Thymus (tissue), 14 donors: Measurements from ENCODE around the gene GHRH. TPM values are rescaled to one million over a fixed set of nuclear protein-coding genes. Genes with fewer than 3 reads are reported as not detected.

Source experiments
- DNase-seq, 9 donors: peaks; one replicate each; pipeline ENCODE4 v3.0.0-alpha.2; 2013; ENCODE audit warnings: low spot score in 9 of 9, low read depth in 6 of 9, missing footprints in 1 of 9
- H3K27ac ChIP-seq, 2 donors: one replicate each; pipeline ENCODE4 v1.5.1; 2013; ENCODE audit warnings: control low read depth in 1 of 2, low read depth in 1 of 2, low read length in 1 of 2, mild to moderate bottlenecking in 1 of 2, moderate library complexity in 1 of 2
- H3K27me3 ChIP-seq, 2 donors: one replicate each; pipeline ENCODE4 v1.5.1; 2013; ENCODE audit warnings: low read length in 1 of 2; ENCODE audit not compliant: control insufficient read depth in 2 of 2, insufficient read depth in 1 of 2
- H3K36me3 ChIP-seq, 2 donors: one replicate each; pipeline ENCODE4 v1.5.1; 2013; ENCODE audit warnings: low read length in 1 of 2, mild to moderate bottlenecking in 1 of 2, moderate library complexity in 1 of 2; ENCODE audit not compliant: control insufficient read depth in 2 of 2, insufficient read depth in 2 of 2
- H3K4me1 ChIP-seq, 2 donors: one replicate each; pipeline ENCODE4 v1.5.1; 2013; ENCODE audit warnings: low read length in 2 of 2; ENCODE audit not compliant: control insufficient read depth in 2 of 2, insufficient read depth in 2 of 2
- H3K4me3 ChIP-seq, 2 donors: one replicate each; pipeline ENCODE4 v1.5.1; 2013; ENCODE audit warnings: low read length in 2 of 2, control low read depth in 1 of 2, mild to moderate bottlenecking in 1 of 2
- H3K9me3 ChIP-seq, 2 donors: one replicate each; pipeline ENCODE4 v1.5.1; 2013; ENCODE audit warnings: low read length in 1 of 2, mild to moderate bottlenecking in 1 of 2; ENCODE audit not compliant: control insufficient read depth in 2 of 2, insufficient read depth in 1 of 2
- WGBS: extraction: QIAGEN DNeasy Blood & Tissue Kit; methylation state at CpG from one replicate; pipeline ENCODE4 v1.1.7; 2013; 5-methylcytosine and 5-hydroxymethylcytosine counted together
- long read RNA-seq, 10 donors: transcript quantifications; one replicate each; lab custom pipeline, GENCODE V29; 2026
- polyA plus RNA-seq: library from polyadenylated mRNA; stranded (reverse); fragments of 200-250 nt; gene quantifications from one replicate; pipeline ENCODE4 v1.2.3, GENCODE V29; 2013
- total RNA-seq: library from RNA; stranded (reverse); fragments of 120-200 nt; gene quantifications from one replicate; pipeline ENCODE4 v1.2.4, GENCODE V29; 2013
- donor health status: healthy.

GHRH gene
- total RNA-seq (14.4 TPM), polyA plus RNA-seq (14.7 TPM)
- long read RNA-seq, donor 1: 0 reads
- long read RNA-seq, donor 2, partial matches to known transcripts: 0 of 4 reads
- long read RNA-seq, donor 2, other reads (novel, unspliced or antisense): 0 of 4 reads
- long read RNA-seq, donor 3, partial matches to known transcripts: 0 of 3 reads
- long read RNA-seq, donor 3, other reads (novel, unspliced or antisense): 0 of 3 reads
- long read RNA-seq, donor 4, partial matches to known transcripts: 0 of 3 reads
- long read RNA-seq, donor 4, other reads (novel, unspliced or antisense): 0 of 3 reads
- long read RNA-seq, donor 5, transcript GHRH-203 (5 exons, 570 nt): major isoform, 7 of 10 reads
- long read RNA-seq, donor 5, partial matches to known transcripts: 0 of 10 reads
- long read RNA-seq, donor 5, other reads (novel, unspliced or antisense): 0 of 10 reads
- long read RNA-seq, donor 6: 0 reads
- long read RNA-seq, donor 7, partial matches to known transcripts: 0 of 1 reads
- long read RNA-seq, donor 7, other reads (novel, unspliced or antisense): 0 of 1 reads
- long read RNA-seq, donor 8, partial matches to known transcripts: 0 of 1 reads
- long read RNA-seq, donor 8, other reads (novel, unspliced or antisense): 0 of 1 reads
- long read RNA-seq, donor 9, partial matches to known transcripts: 0 of 3 reads
- long read RNA-seq, donor 9, other reads (novel, unspliced or antisense): 0 of 3 reads
- long read RNA-seq, donor 10, partial matches to known transcripts: 0 of 4 reads
- long read RNA-seq, donor 10, other reads (novel, unspliced or antisense): 0 of 4 reads

GRCh38 chr20:37261714-37262113 is at the start of gene GHRH:
Gene GHRH, minus strand, starts transcription at chr20:37261814. Its CDS starts 4,925 bp downstream, at chr20:37256889.
- Histone ChIP-seq H3K9me3 (no peaks in the 10 kb centered on the region), H3K4me3 (no peak within 1 kb of the TSS), H3K4me1 (peaks cover 0 to 8% of the 10 kb centered on the region in 2 donors), H3K27me3 (peaks cover 0 to 2% of the 10 kb centered on the region in 2 donors), H3K36me3 (no peaks in the 10 kb centered on the region), H3K27ac (peak within 1 kb of the TSS in 1 of 2 donors; percentile 36)
- no peak for DNase-seq
- WGBS: 92% methylated on average over 9 of the region's 9 CpGs

GRCh38 chr20:37310951-37311350 is 49.3 kb upstream of the GHRH start:
- Histone ChIP-seq H3K27me3 (no peaks in the 10 kb centered on the region), H3K4me1 (peaks cover 5 to 19% of the 10 kb centered on the region in 2 donors), H3K4me3 (no peak overlapping the region), H3K9me3 (no peaks in the 10 kb centered on the region), H3K36me3 (peaks cover 39 to 47% of the 10 kb centered on the region in 2 donors), H3K27ac (no peak overlapping the region)
- DNase-seq: no peak
- WGBS: 98% methylated on average over 11 of the region's 11 CpGs

- H3K4me1 ChIP-seq: peaks cover 0 to 12% of the 10 kb centered on the region in 2 donors
- DNase-seq: no peak
- WGBS: 94% methylated on average over 16 of the region's 16 CpGs
- H3K4me3 ChIP-seq: no peak overlapping the region
- no peaks in the 10 kb centered on the region for H3K9me3 ChIP-seq
- no peak overlapping the region for H3K27ac ChIP-seq
- no peaks in the 10 kb centered on the region for H3K27me3 ChIP-seq
- H3K36me3 ChIP-seq: peaks cover 42 to 49% of the 10 kb centered on the region in 2 donors
Measured at GRCh38 chr20:37309936-37310590, 48.4 kb upstream of the GHRH start.

- H3K27ac ChIP-seq: no peak overlapping the region
- H3K9me3 ChIP-seq: no peaks in the 10 kb centered on the region
- H3K27me3 ChIP-seq: no peaks in the 10 kb centered on the region
- peaks cover 0 to 7% of the 10 kb centered on the region in 2 donors for H3K4me1 ChIP-seq
- no peak overlapping the region for H3K4me3 ChIP-seq
- peaks cover 41 to 52% of the 10 kb centered on the region in 2 donors for H3K36me3 ChIP-seq
- 98% methylated on average over 6 of the region's 6 CpGs for WGBS
- DNase-seq: no peak
Measured at GRCh38 chr20:37309290-37309689, 47.7 kb upstream of the GHRH start.

GRCh38 chr20:37308086-37309050 is 46.8 kb upstream of the GHRH start:
- 96% methylated on average over 8 of the region's 8 CpGs for WGBS
- no peaks in the 10 kb centered on the region for H3K9me3 ChIP-seq
- no peak overlapping the region for H3K4me3 ChIP-seq
- no peaks in the 10 kb centered on the region for H3K27me3 ChIP-seq
- no peak for DNase-seq
- peaks cover 0 to 6% of the 10 kb centered on the region in 2 donors for H3K4me1 ChIP-seq
- no peak overlapping the region for H3K27ac ChIP-seq
- peaks cover 47 to 57% of the 10 kb centered on the region in 2 donors for H3K36me3 ChIP-seq

GRCh38 chr20:37305839-37306238 is 44.2 kb upstream of the GHRH start:
- Histone ChIP-seq H3K27ac (no peak overlapping the region), H3K36me3 (peaks cover 61 to 70% of the 10 kb centered on the region in 2 donors)
- 97% methylated on average over 3 of the region's 3 CpGs for WGBS

GRCh38 chr20:37305079-37305478 is 43.5 kb upstream of the GHRH start:
- H3K4me1 ChIP-seq: peaks cover 0 to 6% of the 10 kb centered on the region in 2 donors
- no peak for DNase-seq

More at GRCh38 chr20:37305839-37306238, 44.2 kb upstream of the GHRH start:
- Histone ChIP-seq H3K4me3 (no peak overlapping the region), H3K9me3 (no peaks in the 10 kb centered on the region), H3K4me1 (peaks cover 0 to 6% of the 10 kb centered on the region in 2 donors), H3K27me3 (no peaks in the 10 kb centered on the region)
- no peak for DNase-seq

GRCh38 chr20:37303637-37304036 is 42.0 kb upstream of the GHRH start:
- H3K4me1 ChIP-seq: peaks cover 2 to 6% of the 10 kb centered on the region in 2 donors
- DNase-seq: no peak
- no peaks in the 10 kb centered on the region for H3K27me3 ChIP-seq
- no peaks in the 10 kb centered on the region for H3K9me3 ChIP-seq
- H3K4me3 ChIP-seq: no peak overlapping the region
- WGBS: 98% methylated on average over 4 of the region's 4 CpGs
- no peak overlapping the region for H3K27ac ChIP-seq
- peaks cover 55 to 57% of the 10 kb centered on the region in 2 donors for H3K36me3 ChIP-seq

More at GRCh38 chr20:37305079-37305478, 43.5 kb upstream of the GHRH start:
- 89% methylated on average over 6 of the region's 6 CpGs for WGBS
- no peaks in the 10 kb centered on the region for H3K27me3 ChIP-seq
- H3K27ac ChIP-seq: no peak overlapping the region
- no peak overlapping the region for H3K4me3 ChIP-seq
- H3K36me3 ChIP-seq: peaks cover 60 to 62% of the 10 kb centered on the region in 2 donors
- H3K9me3 ChIP-seq: no peaks in the 10 kb centered on the region
